KOPT-K1 (cell line): ENCODE data around the gene MTHFD2L.
"Not testable (repeated sequence)": the region's sequence is repeated elsewhere in the genome, so short reads cannot be mapped to it uniquely, and the experiment has no call there.

Source experiments
- H3K27ac ChIP-seq: fragments of 200-600 bp; sonication (generic); 2 replicates; pipeline ENCODE4 v1.5.1; 2016; ENCODE audit warnings: antibody characterized with exemption, mild to moderate bottlenecking, low read depth, low read length; ENCODE audit not compliant: poor library complexity, severe bottlenecking
- H3K36me3 ChIP-seq: fragments of 200-600 bp; sonication (generic); 2 replicates; pipeline ENCODE4 v1.5.1; 2017; ENCODE audit warnings: antibody characterized with exemption, mild to moderate bottlenecking, low read length, moderate library complexity; ENCODE audit not compliant: insufficient read depth
- H3K9me3 ChIP-seq: fragments of 200-600 bp; sonication (generic); 2 replicates; pipeline ENCODE4 v1.5.1; 2017; ENCODE audit warnings: antibody characterized with exemption, low read length, mild to moderate bottlenecking; ENCODE audit not compliant: insufficient read depth, poor library complexity, severe bottlenecking

The MTHFD2L gene

GRCh38 chr4:74329307-74329706 is 171.4 kb downstream of the MTHFD2L start:
- H3K9me3 ChIP-seq = no peaks in the 10 kb centered on the region
- H3K27ac ChIP-seq = no peak overlapping the region
- no peaks in the 10 kb centered on the region for H3K36me3 ChIP-seq

GRCh38 chr4:74330295-74330750 is 172.4 kb downstream of the MTHFD2L start:
- Histone ChIP-seq H3K36me3 (no peaks in the 10 kb centered on the region), H3K9me3 (no peaks in the 10 kb centered on the region), H3K27ac (no peak overlapping the region)

GRCh38 chr4:74331252-74331651 is 173.3 kb downstream of the MTHFD2L start:
- H3K36me3 ChIP-seq = no peaks in the 10 kb centered on the region
- H3K27ac ChIP-seq = no peak overlapping the region
- H3K9me3 ChIP-seq = no peaks in the 10 kb centered on the region

- Histone ChIP-seq H3K9me3 (no peaks in the 10 kb centered on the region), H3K36me3 (no peaks in the 10 kb centered on the region), H3K27ac (no peak overlapping the region)
These were observed 174.0 kb downstream of the MTHFD2L start for GRCh38 chr4:74331944-74332343.

- Histone ChIP-seq H3K27ac (no peak overlapping the region), H3K9me3 (no peaks in the 10 kb centered on the region), H3K36me3 (no peaks in the 10 kb centered on the region)
These were observed 176.7 kb downstream of the MTHFD2L start for GRCh38 chr4:74334636-74335035.

GRCh38 chr4:74335341-74336021 is 177.6 kb downstream of the MTHFD2L start:
- Histone ChIP-seq H3K27ac (no peak overlapping the region), H3K36me3 (no peaks in the 10 kb centered on the region), H3K9me3 (no peaks in the 10 kb centered on the region)

- H3K27ac ChIP-seq = no peak overlapping the region
- H3K9me3 ChIP-seq = peaks cover 6% of the 10 kb centered on the region
- H3K36me3 ChIP-seq = no peaks in the 10 kb centered on the region
These were observed 180.9 kb downstream of the MTHFD2L start for GRCh38 chr4:74338792-74339333.

GRCh38 chr4:74339501-74339900 is 181.6 kb downstream of the MTHFD2L start:
- H3K9me3 ChIP-seq = peaks cover 12% of the 10 kb centered on the region

GRCh38 chr4:74340421-74340820 is 182.5 kb downstream of the MTHFD2L start:
- H3K27ac ChIP-seq, H3K36me3 ChIP-seq: not testable (repeated sequence)
- H3K9me3 ChIP-seq = peaks cover 16% of the 10 kb centered on the region

More at GRCh38 chr4:74339501-74339900, 181.6 kb downstream of the MTHFD2L start:
- no peak overlapping the region for H3K27ac ChIP-seq
- H3K36me3 ChIP-seq = no peaks in the 10 kb centered on the region

- Histone ChIP-seq H3K36me3 (no peaks in the 10 kb centered on the region), H3K9me3 (peaks cover 16% of the 10 kb centered on the region), H3K27ac (no peak overlapping the region)
These were observed 186.1 kb downstream of the MTHFD2L start for GRCh38 chr4:74344031-74344430.
